ENCODE data around the gene PAF1. TPM values are rescaled to one million over a fixed set of nuclear protein-coding genes. Genes with fewer than 3 reads are reported as not detected.

The PAF1 gene
- total and polyA plus RNA-seq, 2 of the 13 experiments (the other 11 are each of a cell fraction or from before 2014, with no cell fraction given) = 30.2 to 31.1 TPM

GRCh38 chr19:39435499-39436349 lies 44.8 kb upstream of the PAF1 start, which contains the start of gene RPS16 (continued):
- TF ChIP-seq FOXP4 (CRISPR knock-in tag; IDR thresholded peaks at IDR 0.05) (no peak; the same call in 1 of the 2 replicates), RFXAP (CRISPR knock-in tag; IDR thresholded peaks at IDR 0.05; ENCODE audit: borderline replicate concordance) (peak; percentile 85; the same call in 1 of the 2 replicates), SRSF1 (optimal IDR thresholded peaks at IDR 0.05; ENCODE audit: low read depth, low read length) (peak; percentile 88), IRF2 (CRISPR knock-in tag; IDR thresholded peaks at IDR 0.05) (peak; percentile 96), FOXA3 (CRISPR knock-in tag; IDR thresholded peaks at IDR 0.05) (peak; percentile 57), HBP1 (CRISPR knock-in tag; IDR thresholded peaks at IDR 0.05; ENCODE audit: low read depth) (peak; percentile 88), ZBTB40 (IDR thresholded peaks at IDR 0.05) (peak; percentile 57; the same call in 1 of the 2 replicates), ZBTB40 (CRISPR knock-in tag; IDR thresholded peaks at IDR 0.05) (peak; percentile 91; the same call in 1 of the 2 replicates), GRHL1 (CRISPR knock-in tag; conservative IDR thresholded peaks at IDR 0.05) (no peak), SUZ12 (IDR thresholded peaks at IDR 0.05; ENCODE audit: low read depth, low read length) (no peak), ZNF576 (CRISPR knock-in tag; IDR thresholded peaks at IDR 0.05) (no peak), ZNF33A (CRISPR knock-in tag; IDR thresholded peaks at IDR 0.05; ENCODE audit: borderline replicate concordance) (no peak), TCF7L2 (IDR thresholded peaks at IDR 0.05; ENCODE audit: low read depth, low read length) (no peak), NR1H2 (CRISPR knock-in tag; IDR thresholded peaks at IDR 0.05; ENCODE audit: borderline replicate concordance, low read depth) (no peak)

Measured in HepG2 (cell line).